Measurements from ENCODE around the gene BMF.

- TF ChIP-seq, protein P1, sequence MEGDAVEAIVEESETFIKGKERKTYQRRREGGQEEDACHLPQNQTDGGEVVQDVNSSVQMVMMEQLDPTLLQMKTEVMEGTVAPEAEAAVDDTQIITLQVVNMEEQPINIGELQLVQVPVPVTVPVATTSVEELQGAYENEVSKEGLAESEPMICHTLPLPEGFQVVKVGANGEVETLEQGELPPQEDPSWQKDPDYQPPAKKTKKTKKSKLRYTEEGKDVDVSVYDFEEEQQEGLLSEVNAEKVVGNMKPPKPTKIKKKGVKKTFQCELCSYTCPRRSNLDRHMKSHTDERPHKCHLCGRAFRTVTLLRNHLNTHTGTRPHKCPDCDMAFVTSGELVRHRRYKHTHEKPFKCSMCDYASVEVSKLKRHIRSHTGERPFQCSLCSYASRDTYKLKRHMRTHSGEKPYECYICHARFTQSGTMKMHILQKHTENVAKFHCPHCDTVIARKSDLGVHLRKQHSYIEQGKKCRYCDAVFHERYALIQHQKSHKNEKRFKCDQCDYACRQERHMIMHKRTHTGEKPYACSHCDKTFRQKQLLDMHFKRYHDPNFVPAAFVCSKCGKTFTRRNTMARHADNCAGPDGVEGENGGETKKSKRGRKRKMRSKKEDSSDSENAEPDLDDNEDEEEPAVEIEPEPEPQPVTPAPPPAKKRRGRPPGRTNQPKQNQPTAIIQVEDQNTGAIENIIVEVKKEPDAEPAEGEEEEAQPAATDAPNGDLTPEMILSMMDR (IDR thresholded peaks at IDR 0.05), result no peak
- no peak for TF ChIP-seq POLR2A (IDR thresholded peaks at IDR 0.05)
Observed at GRCh38 chr15:40125950-40126349, 17.3 kb upstream of the BMF start.

Measured in transverse colon (tissue), 3 donors.